T47D (cell line): Measurements from ENCODE around the gene BUD31.
"Not testable (repeated sequence)": the region's sequence is repeated elsewhere in the genome, so short reads cannot be mapped to it uniquely, and the experiment has no call there.

Experiments used
- DNase-seq, 2 experiments: peaks; one replicate each; pipeline versions ENCODE4 v3.0.0 to v3.0.0-alpha.2; 2011 to 2012; ENCODE audit warnings: low read depth in 1 of 2, low spot score in 1 of 2
- JUND ChIP-seq: IDR thresholded peaks from 2 replicates; pipeline ENCODE4 v1.6.1; 2012; ENCODE audit warnings: low read depth
- in situ Hi-C: cut with HindIII; loops from 2 replicates; pipeline ENCODE4 v1.10.0; 2016; ENCODE audit warnings: low sequenced_read_pairs, low pct_unique_long_range_greater_than_20kb

The BUD31 gene

GRCh38 chr7:99384523-99384922, 24.2 kb upstream of the BUD31 start:
- DNase-seq, result no peak
- in situ Hi-C loops, result no loop called here
- TF ChIP-seq JUND, result no peak

GRCh38 chr7:99385564-99385963, 23.2 kb upstream of the BUD31 start:
- TF ChIP-seq JUND, result no peak
- in situ Hi-C loops, result no loop called here
- DNase-seq, result no peak

GRCh38 chr7:99386584-99387238, 22.1 kb upstream of the BUD31 start:
- in situ Hi-C loops, result no loop called here
- DNase-seq, result no peak
- TF ChIP-seq JUND, result no peak

GRCh38 chr7:99387239-99387635, 21.5 kb upstream of the BUD31 start:
- in situ Hi-C loops, DNase-seq: not testable (repeated sequence)

DNA sequence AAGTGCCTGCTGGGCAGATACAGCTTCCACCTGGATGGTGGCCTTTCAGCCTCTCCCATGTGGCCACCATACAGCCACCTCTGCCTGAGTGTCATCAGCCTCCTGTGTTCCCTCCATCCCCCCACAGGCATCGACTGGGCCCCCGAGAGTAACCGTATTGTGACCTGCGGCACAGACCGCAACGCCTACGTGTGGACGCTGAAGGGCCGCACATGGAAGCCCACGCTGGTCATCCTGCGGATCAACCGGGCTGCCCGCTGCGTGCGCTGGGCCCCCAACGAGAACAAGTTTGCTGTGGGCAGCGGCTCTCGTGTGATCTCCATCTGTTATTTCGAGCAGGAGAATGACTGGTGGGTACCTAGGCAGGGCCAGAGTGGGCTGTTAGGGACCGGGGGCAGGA, 20.9 kb upstream of the BUD31 start:
- no peak for TF ChIP-seq JUND
- in situ Hi-C loops, result no loop called here
- DNase-seq, result no peak

DNA sequence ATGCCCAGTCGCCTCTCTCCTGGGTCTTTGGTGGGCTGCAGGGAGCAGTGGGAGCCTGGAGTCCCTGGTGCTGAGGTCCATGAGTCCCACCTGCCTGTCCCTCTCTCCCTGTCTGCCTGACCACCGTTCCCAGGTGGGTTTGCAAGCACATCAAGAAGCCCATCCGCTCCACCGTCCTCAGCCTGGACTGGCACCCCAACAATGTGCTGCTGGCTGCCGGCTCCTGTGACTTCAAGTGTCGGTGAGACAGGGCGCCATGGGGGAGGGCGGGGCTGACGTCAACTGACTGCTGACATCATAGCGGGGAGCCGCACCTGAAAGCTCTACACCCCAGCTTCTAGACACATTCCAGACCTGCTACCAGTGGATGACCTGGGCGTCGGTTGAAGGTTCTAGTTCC, 19.0 kb upstream of the BUD31 start:
- in situ Hi-C loops, result no loop called here
- TF ChIP-seq JUND, result no peak
- DNase-seq, result no peak

- in situ Hi-C loops, result no loop called here
- no peak for DNase-seq
- TF ChIP-seq JUND, result no peak
These were observed 17.7 kb upstream of the BUD31 start for GRCh38 chr7:99390941-99391602.

GRCh38 chr7:99392046-99392445, 16.7 kb upstream of the BUD31 start:
- in situ Hi-C loops, result no loop called here
- DNase-seq, result no peak
- TF ChIP-seq JUND, result no peak

GRCh38 chr7:99392659-99393354, 16.0 kb upstream of the BUD31 start:
- TF ChIP-seq JUND, result no peak
- DNase-seq, result no peak
- in situ Hi-C loops, result no loop called here

DNA sequence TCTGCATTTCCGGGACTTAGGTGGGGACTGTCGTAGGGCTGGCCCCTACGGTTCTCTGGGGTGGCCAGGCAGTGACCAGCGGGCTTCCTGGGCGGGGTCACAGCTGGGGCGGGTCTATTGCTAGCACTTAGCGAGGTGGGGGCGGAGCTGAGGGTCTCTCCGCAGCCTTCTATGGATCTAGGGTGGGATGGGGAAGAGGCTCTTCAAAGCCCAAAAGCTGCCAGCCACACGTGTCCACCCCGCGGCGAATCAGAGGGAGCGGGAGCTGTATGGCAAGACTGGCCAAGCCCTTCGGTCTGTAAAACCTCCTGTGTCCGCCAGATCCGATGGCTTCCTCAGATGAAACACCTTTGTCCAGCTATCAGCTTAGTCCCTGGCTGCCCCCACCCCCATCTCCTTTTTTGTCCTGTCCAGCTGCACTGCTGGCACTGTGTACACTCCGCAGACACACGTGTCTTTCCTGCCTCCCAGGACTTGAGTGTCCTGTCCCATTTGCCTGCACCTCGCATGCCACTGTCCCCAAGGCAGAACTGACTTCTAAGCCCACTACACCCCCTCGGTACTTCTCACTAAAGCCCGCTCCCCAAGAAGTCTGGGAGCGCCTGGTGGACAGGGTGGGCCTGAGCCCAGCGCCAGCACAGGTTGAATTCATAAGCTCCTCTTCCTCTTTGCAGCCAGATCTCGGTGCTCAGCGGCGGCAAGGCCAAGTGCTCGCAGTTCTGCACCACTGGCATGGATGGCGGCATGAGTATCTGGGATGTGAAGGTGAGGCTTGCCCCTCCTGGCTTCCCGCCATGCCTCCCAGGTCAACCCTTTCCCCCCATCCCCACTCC, 15.2 kb upstream of the BUD31 start:
- no peak for DNase-seq
- in situ Hi-C loops, result no loop called here
- TF ChIP-seq JUND, result no peak

GRCh38 chr7:99394188-99394502, 14.6 kb upstream of the BUD31 start:
- in situ Hi-C loops, result no loop called here
- DNase-seq, result no peak
- TF ChIP-seq JUND, result no peak

- no peak for DNase-seq
- TF ChIP-seq JUND, result no peak
- in situ Hi-C loops, result no loop called here
These were observed 13.0 kb upstream of the BUD31 start for GRCh38 chr7:99395616-99396327.
